ENCODE results near the gene USP47.

USP47 gene

DNA sequence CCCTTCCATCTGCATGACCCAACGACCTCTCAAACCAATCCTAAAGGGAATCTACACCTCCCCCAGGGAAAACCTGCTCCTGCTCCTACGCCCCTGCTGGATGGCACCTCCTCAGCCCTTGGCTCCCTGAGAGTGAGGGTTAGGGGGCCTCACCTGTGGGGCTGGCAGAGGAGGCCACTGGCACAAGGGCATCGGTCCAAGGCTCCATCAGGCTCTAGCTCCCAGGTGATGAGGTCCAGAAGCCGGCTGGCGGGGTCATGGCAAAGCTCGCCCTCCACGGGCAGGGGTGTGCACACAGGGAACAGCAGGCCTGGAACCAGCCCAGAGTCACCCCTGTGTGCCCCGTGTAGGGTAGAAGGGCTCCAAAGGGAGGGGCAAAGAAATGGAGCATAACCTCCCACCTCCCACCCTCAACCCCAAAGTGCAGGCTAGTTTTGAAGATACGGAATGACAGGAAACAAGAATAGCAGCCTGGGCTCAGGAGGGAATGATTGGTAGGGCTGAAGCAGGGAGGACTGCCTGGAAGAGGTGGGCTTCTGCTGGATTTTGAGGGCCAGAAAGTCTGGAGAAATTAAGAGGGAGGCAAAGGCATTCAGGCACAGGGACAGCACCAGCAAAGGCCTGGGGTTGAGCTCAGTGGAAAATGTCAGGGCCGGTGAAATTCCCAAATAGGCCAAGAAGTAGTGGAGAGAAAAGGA, 124.0 kb downstream of the USP47 start:
- H3K36me3 ChIP-seq (ENCODE audit: insufficient read depth, low read length) = no peaks in the 10 kb centered on the region
- H3K9ac ChIP-seq (ENCODE audit: low read depth, low read length) = no peak overlapping the region
- peaks cover 5% of the 10 kb centered on the region; the same call in 1 of the 2 replicates for H3K4me1 ChIP-seq (ENCODE audit: insufficient read depth, low read length)

DNA sequence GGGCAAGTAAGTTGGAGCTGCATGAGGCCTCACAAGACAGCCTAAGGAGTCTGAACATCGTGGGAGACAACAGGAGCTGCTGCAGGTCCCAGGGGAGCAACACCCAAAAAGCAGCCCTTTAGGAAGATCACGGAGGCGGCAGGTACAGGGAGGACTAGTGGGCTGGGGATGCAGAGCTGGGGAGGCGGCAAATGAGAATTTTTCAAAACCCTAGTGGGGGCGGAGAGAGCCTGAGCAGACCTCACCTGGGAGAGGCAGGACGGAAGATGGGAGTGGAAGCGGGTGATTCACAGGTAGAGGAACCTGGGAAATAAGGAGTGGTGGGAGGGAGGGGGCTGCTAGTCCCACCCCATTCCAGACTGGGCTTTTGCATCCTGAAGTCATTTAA, 124.6 kb downstream of the USP47 start:
- no peak overlapping the region for H3K9ac ChIP-seq (ENCODE audit: low read depth, low read length)
- H3K4me1 ChIP-seq (ENCODE audit: insufficient read depth, low read length) = peaks cover 5% of the 10 kb centered on the region; the same call in 1 of the 2 replicates
- no peaks in the 10 kb centered on the region for H3K9me3 ChIP-seq (ENCODE audit: control insufficient read depth, insufficient read depth, low read length)
- no peaks in the 10 kb centered on the region for H3K36me3 ChIP-seq (ENCODE audit: insufficient read depth, low read length)

More for the DNA sequence above, 124.0 kb downstream of the USP47 start:
- no peaks in the 10 kb centered on the region for H3K9me3 ChIP-seq (ENCODE audit: control insufficient read depth, insufficient read depth, low read length)

DNA sequence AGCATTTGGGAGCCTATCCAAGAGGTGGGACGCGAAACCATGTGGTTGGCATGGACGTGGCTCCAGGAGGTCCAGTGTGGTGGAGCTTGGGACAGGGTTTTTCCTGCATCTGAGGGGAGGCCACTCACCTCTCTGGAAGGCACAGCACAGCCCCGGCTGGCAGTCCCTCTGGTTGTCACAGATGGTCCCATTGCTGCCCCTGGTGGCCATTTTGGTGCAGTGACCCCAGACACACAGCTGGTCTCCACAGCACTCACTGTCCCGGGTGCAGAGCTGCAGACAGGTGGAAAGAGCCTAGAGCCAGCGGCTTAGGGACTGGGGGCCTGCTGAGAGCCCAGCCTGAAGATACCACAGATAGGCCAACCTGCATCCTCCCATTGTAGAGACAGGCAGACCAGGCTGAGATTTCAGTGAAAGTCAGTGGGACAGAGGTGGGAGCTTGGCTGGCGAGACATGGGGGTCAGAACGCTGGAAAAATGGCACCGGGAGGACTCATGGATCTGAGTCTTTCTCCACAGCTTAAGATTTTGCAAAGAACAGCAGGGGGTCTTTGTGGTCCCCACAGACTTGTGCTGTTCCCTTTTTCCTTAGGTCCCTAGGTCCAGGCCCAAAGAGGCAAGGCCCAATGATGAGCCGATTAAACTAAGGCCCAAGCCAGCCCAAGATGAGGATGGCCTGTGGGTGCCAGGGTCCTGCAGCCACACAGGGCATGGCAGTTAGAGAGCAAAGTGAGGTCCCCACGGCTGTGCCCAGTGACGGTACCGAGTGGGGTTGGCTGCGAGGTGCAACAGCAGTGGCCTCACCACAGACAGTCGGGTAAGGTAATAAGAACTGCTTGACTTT, 125.3 kb downstream of the USP47 start:
- no peaks in the 10 kb centered on the region for H3K9me3 ChIP-seq (ENCODE audit: control insufficient read depth, insufficient read depth, low read length)
- no peak overlapping the region for H3K9ac ChIP-seq (ENCODE audit: low read depth, low read length)
- no peaks in the 10 kb centered on the region for H3K36me3 ChIP-seq (ENCODE audit: insufficient read depth, low read length)
- H3K4me1 ChIP-seq (ENCODE audit: insufficient read depth, low read length) = peaks cover 5% of the 10 kb centered on the region; the same call in 1 of the 2 replicates

DNA sequence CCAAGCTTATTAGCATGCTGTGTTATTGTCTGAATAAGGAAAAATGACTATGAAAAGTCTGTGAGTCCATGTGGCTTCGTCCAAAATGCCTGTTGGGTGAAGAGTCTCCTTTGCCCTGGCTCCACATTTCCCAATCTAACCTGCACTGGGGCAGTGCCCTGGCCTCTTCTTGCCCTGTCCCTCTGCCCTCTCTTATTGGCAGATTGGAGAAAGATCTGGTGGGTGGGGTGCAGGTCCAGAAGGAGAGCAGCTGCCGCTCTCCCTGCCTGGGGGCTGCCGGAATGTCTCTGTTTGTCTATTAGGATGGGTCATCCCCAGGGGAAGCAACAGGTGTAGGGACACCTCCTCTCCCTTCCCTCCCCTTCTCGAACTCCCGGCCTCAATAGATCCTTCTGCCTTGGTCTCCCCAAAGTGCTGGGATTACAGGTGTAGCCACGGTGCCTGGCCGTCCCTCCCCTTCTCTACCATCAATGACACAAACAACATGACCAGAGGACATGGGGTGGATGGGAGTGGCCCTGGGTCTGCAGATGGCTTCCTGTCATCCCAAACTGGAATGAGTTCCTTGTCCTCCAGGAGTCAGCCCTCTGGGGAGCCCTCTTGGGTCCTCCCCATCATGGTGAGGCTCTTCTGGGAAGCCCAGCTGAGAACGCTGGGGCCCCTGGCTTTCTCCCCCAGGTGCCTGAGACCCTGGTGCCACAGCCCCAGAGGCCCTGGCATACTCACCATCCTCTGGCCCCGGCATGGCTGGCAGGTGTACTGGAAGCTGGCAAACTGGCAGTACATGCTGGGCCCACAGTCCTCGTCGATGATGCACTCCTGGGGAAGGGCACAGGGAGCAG, 126.1 kb downstream of the USP47 start:
- Histone ChIP-seq H3K9me3 (ENCODE audit: control insufficient read depth, insufficient read depth, low read length) (no peaks in the 10 kb centered on the region), H3K36me3 (ENCODE audit: insufficient read depth, low read length) (no peaks in the 10 kb centered on the region), H3K9ac (ENCODE audit: low read depth, low read length) (no peak overlapping the region), H3K4me1 (ENCODE audit: insufficient read depth, low read length) (peaks cover 5% of the 10 kb centered on the region; the same call in 1 of the 2 replicates)

DNA sequence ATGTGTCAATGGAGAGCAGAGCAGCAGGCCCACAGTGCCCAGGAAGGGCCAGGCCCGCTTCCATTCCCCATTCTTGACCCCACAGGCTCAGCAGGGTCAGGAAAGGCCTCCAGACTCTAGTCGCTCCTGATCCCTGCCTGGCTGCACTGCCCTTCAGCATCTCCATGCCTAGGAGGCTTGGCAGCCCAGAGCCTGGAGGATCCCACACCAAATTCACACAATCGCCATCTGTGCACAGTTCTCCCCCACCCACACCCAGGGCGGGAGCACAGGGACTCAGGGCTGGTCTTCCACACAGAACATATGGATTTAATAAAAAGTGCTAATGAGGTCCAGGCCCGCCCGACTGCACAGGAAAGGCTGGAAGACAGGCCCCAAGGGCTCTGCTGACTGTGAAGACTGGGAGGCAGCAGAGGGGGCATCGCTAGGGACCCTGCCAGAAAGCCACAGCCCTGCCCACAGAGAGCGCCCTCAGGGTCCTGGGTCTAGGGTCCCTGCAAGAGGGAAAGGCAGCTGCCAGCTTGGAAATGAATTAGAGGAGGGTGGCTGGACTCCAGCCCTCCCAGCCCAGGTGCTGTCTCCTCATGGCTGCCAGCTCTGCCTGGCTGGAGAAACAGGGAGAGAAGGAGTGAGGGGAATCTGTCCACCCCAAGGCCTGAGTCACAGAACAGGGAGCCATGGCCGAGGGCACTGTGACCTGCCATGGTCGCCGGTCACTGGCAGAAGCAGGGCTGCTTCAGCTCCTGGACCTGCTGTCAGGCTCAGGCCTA, 126.9 kb downstream of the USP47 start:
- no peaks in the 10 kb centered on the region for H3K9me3 ChIP-seq (ENCODE audit: control insufficient read depth, insufficient read depth, low read length)
- H3K9ac ChIP-seq (ENCODE audit: low read depth, low read length) = no peak overlapping the region
- peaks cover 6% of the 10 kb centered on the region; the same call in 1 of the 2 replicates for H3K4me1 ChIP-seq (ENCODE audit: insufficient read depth, low read length)
- H3K36me3 ChIP-seq (ENCODE audit: insufficient read depth, low read length) = no peaks in the 10 kb centered on the region

DNA sequence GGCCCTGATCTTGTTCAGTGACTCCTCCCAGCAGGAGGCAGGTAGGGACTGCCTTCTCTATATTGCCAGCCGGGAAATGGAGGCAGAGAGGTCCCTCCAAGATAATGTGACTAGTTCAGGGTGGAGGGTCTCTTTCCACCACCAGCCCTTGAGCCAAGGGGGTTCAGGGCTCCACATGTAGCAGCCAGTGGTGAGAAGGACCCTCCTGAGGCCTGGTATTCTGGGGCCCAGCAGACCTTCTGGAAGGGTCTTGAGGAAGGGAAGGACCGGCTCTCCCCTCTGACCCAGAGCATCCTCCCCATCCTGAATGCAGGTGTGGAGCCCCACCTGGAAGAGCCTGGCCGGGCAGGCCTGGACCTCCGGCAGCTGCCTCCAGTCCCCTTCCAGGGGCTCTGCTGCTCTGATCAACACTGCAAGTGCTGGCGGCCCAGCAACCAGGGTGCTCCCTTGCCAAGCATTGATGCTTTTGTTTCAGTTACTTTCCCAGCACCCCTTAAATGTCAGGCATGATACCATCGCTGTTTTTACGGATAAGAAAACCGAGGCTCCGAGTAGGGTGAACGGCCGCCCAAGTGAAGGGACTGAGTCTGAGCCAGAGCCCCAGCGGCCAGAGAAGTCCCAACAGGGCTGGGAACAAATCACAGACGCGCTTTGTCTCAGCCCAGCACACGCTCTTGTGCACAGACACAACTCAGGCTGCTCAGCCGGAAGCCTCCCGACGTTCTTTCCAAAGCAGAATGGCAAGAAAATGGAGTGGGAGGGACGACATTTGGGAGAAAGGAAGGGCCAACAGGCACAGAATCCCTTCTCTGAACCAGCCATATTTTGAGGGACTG, 127.8 kb downstream of the USP47 start:
- no peak overlapping the region for H3K9ac ChIP-seq (ENCODE audit: low read depth, low read length)
- H3K36me3 ChIP-seq (ENCODE audit: insufficient read depth, low read length) = no peaks in the 10 kb centered on the region
- no peaks in the 10 kb centered on the region for H3K9me3 ChIP-seq (ENCODE audit: control insufficient read depth, insufficient read depth, low read length)
- peaks cover 8% of the 10 kb centered on the region; the same call in 1 of the 2 replicates for H3K4me1 ChIP-seq (ENCODE audit: insufficient read depth, low read length)

DNA sequence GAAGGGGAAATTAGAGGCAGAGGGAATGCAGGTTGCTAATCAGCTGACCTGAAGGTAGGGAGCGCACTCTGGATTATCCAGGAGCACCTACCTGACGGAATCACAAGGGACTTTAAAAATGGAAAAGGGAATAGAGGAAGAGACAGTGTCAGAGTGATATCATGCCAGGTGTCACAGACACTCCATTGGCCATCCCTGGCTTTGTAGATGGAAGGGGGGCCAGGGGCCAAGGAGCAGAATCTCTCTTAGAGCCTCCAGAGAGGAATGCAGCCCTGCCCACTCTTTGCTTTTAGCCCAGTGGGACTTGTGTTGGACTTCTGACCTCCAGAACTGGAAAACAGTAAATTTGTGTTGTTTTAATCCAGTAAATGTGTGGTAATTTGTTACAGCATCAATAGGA, 128.8 kb downstream of the USP47 start:
- Histone ChIP-seq H3K9me3 (ENCODE audit: control insufficient read depth, insufficient read depth, low read length) (no peaks in the 10 kb centered on the region), H3K4me1 (ENCODE audit: insufficient read depth, low read length) (peaks cover 8% of the 10 kb centered on the region; the same call in 1 of the 2 replicates), H3K9ac (ENCODE audit: low read depth, low read length) (no peak overlapping the region), H3K36me3 (ENCODE audit: insufficient read depth, low read length) (no peaks in the 10 kb centered on the region)

DNA sequence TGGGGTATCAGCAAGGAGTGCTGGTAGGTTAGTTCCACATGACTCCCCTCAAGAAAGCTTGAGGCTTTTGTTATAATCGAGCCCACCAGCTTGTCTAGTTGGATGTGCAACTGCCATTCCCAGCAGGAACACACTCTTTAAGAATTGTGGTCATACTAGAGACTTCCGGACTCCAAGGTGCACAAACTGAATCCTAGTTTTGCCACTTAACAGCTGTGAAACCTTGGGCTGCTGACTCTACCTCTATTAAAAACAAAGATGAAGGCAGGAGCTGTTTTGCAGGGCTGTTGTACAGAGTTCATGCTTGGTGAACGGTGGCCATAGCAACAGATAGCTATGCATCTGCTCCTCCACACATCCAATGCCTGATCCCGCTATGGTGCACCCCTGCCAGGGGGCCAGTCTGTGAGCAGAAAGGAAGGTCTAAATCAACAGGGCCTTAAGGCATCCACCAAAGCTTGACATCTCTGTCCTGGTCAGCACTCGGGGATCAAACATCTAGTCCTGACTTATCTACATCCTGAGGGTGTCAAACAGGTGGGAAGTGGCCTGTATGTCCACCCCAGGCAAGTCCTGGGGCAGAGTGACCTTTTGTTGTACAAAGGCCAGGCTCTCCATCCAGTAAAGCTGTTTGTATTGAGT, 130.3 kb downstream of the USP47 start:
- H3K4me1 ChIP-seq (ENCODE audit: insufficient read depth, low read length) = peaks cover 17% of the 10 kb centered on the region
- H3K9me3 ChIP-seq (ENCODE audit: control insufficient read depth, insufficient read depth, low read length) = no peaks in the 10 kb centered on the region
- no peak overlapping the region for H3K9ac ChIP-seq (ENCODE audit: low read depth, low read length)
- H3K36me3 ChIP-seq (ENCODE audit: insufficient read depth, low read length) = no peaks in the 10 kb centered on the region

DNA sequence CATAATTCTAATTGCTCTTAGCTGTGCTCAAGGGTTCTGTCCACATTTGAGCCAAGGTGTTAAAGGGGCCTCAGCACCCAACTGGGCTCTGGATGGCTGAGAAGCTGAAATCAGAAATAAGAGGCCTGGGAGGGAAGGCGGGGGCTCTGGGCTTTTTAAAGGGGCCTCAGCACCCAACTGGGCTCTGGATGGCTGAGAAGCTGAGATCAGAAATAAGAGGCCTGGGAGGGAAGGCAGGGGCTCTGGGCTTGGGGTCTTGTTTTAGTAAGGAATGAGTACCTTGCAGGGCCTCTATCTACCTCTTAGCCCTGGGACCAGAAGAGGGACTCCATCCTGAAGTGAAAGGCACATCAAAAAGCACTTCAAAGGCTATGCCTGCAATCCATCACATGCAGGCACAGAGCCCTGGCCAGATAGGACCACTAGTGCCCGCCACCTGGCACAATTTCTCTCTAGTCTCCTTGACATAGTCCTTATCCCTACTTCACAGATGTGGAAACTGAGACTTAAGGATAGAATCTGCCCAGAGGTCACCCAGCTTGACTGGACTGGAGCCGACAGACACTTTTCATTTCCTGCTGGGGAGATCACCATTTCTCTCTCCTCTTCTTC, 131.1 kb downstream of the USP47 start:
- Histone ChIP-seq H3K9me3 (ENCODE audit: control insufficient read depth, insufficient read depth, low read length) (no peaks in the 10 kb centered on the region), H3K9ac (ENCODE audit: low read depth, low read length) (no peak overlapping the region), H3K36me3 (ENCODE audit: insufficient read depth, low read length) (no peaks in the 10 kb centered on the region), H3K4me1 (ENCODE audit: insufficient read depth, low read length) (peaks cover 20% of the 10 kb centered on the region)

DNA sequence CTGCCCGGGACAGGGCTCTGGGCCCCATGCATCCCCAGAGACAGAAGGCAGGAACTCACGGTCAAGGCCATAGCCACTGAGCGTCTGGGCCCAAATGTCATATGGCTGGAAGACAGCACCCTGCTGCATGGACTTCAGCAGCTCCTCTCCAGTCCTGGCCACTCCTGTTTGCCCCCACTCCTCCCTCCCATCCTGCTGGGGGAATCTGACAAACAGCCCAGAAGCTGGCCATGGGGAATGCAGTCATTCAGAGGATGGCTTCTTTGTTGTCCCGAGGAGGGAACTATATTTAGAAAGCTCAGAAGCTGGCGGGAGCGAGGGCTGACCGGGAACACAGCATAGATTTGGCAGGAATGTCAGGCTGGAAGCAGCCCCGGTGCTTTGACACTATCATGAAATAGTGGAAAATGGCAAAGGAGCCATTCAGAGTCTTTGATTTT, 131.6 kb downstream of the USP47 start:
- Histone ChIP-seq H3K36me3 (ENCODE audit: insufficient read depth, low read length) (no peaks in the 10 kb centered on the region), H3K4me1 (ENCODE audit: insufficient read depth, low read length) (peaks cover 20% of the 10 kb centered on the region), H3K9me3 (ENCODE audit: control insufficient read depth, insufficient read depth, low read length) (no peaks in the 10 kb centered on the region), H3K9ac (ENCODE audit: low read depth, low read length) (no peak overlapping the region)

DNA sequence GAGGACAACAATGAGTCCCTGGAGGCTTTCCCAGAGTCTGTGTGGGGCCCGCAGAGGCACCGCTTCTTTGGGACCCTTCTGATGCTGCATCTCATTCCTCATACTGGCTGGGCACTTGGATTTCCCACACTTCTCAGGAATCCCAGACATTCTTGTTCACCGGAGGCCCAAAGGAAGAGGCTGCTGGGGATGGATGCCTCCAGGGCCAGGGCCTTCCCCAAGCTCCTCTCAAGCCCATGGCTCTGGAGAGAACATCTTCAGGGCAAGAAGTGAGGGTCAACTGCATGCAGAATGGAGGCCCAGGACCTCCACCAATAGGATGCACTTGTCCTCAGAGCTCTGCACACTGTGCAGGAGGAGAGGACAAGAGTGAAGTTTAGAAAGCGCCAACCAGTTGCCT, 132.1 kb downstream of the USP47 start:
- Histone ChIP-seq H3K9ac (ENCODE audit: low read depth, low read length) (no peak overlapping the region), H3K9me3 (ENCODE audit: control insufficient read depth, insufficient read depth, low read length) (no peaks in the 10 kb centered on the region), H3K36me3 (ENCODE audit: insufficient read depth, low read length) (no peaks in the 10 kb centered on the region), H3K4me1 (ENCODE audit: insufficient read depth, low read length) (peaks cover 20% of the 10 kb centered on the region)

DNA sequence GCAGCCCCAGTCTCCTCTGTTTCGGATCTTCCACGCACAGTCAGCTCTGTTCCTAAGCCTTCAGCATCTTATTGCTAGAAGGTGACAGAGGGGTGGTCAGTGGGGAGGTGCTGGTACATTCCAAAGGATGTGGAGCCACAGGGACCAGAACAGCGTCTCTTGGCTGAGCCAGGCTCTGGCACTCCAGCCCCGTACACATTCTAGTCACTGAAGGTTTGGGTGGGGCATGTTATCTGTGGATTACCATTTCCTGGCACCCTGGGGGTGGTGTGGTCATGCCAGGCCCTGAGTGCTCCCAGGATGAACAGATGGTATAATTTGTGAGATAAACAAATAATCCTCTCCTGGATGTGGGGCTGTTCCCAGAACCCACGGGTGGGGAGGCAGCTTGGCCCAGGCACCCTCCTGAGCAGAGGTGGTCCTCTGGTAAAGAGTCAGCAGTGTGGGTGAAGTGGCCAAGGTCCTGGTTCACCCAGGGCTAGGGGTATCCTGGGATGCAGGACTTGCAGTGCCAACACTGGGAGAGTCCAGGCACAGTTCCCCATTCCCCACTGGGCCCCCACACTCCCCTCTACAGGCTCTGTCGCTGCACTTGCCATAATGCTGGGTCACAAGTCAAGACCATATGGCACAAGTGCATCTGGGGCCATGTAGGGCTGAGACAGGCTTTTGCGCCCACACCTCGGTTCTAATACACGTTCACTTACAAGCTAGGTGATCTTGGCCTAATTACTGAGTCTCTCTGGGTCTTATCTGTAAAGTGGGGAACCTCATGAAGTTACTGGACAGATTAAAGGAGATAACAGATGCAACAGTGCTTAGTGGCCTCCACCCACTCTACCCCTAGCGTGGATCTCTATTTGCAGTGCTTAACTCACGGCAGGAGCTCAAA, 133.7 kb downstream of the USP47 start:
- H3K9me3 ChIP-seq (ENCODE audit: control insufficient read depth, insufficient read depth, low read length) = no peaks in the 10 kb centered on the region
- peaks cover 28% of the 10 kb centered on the region for H3K4me1 ChIP-seq (ENCODE audit: insufficient read depth, low read length)
- H3K9ac ChIP-seq (ENCODE audit: low read depth, low read length) = no peak overlapping the region
- H3K36me3 ChIP-seq (ENCODE audit: insufficient read depth, low read length) = no peaks in the 10 kb centered on the region

Data from ES-I3 (cell line).